DND-41 (cell line): ENCODE results near the gene SIPA1L3.

Source experiments
- EZH2 ChIP-seq: IDR thresholded peaks from 3 replicates; pipeline ENCODE4 v1.6.1; 2012; ENCODE audit warnings: borderline replicate concordance, low read depth, mild to moderate bottlenecking, moderate library complexity, low read length, inconsistent platforms; ENCODE audit not compliant: severe bottlenecking
- TF ChIP-seq, protein P1 (sequence below): IDR thresholded peaks from 2 replicates; pipeline ENCODE4 v1.5.1; 2012; ENCODE audit warnings: borderline replicate concordance, low read length, moderate library complexity, mild to moderate bottlenecking; ENCODE audit not compliant: poor library complexity, severe bottlenecking; ENCODE audit errors: extremely low read depth

DNA sequence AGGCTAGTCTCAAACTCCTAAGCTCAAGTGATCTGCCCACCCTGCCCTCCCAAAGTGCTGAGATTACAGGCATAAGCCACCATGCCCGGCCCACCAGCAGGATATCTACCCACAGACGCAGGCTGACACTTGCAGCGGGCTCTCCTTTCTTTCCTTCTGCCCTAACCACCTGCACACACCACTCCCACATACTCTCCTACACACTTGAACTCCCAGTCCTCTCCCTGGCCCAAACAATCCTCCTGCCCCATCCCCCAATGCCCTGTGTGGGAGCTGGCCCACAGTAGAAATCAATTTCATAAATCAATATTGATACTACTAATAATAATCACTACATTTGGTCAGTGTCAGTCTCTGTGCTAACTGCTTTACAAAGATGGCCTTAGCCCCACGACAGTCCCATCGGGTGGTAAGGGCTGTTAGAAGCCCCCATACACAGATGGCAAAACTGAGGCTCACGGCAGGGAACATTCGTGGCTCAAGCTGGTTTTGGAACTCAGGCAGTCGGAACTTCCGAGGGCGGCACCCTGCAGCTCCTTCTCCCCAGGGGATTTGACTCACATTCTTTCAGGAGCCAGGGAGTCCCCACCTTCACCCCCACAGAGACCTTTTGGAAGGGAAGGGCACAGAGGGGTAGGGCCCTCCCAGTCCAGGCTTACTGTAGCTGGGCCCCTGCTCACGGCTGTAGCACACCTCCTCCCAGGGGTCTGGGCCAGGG lies 320.4 kb downstream of the SIPA1L3 start:
- TF ChIP-seq EZH2, result no peak
- TF ChIP-seq, protein P1, sequence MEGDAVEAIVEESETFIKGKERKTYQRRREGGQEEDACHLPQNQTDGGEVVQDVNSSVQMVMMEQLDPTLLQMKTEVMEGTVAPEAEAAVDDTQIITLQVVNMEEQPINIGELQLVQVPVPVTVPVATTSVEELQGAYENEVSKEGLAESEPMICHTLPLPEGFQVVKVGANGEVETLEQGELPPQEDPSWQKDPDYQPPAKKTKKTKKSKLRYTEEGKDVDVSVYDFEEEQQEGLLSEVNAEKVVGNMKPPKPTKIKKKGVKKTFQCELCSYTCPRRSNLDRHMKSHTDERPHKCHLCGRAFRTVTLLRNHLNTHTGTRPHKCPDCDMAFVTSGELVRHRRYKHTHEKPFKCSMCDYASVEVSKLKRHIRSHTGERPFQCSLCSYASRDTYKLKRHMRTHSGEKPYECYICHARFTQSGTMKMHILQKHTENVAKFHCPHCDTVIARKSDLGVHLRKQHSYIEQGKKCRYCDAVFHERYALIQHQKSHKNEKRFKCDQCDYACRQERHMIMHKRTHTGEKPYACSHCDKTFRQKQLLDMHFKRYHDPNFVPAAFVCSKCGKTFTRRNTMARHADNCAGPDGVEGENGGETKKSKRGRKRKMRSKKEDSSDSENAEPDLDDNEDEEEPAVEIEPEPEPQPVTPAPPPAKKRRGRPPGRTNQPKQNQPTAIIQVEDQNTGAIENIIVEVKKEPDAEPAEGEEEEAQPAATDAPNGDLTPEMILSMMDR, result no peak
